CD4-positive, alpha-beta T cell (primary cell): Measurements from ENCODE around the gene PRSS27. TPM values are rescaled to one million over a fixed set of nuclear protein-coding genes. Genes with fewer than 3 reads are reported as not detected.

Experiments
- ATAC-seq: fragments of 200-7000 bp; cut with Tn5 transposase; one replicate; pipeline ENCODE4 v1.10.0; 2022; ENCODE audit warnings: mild to moderate bottlenecking; ENCODE audit not compliant: poor library complexity
- CTCF ChIA-PET: fragments of 350-600 bp; sonication (Branson Sonifier 250); formaldehyde crosslinking; loops from one replicate; lab custom pipeline; 2021; ENCODE audit warnings: antibody characterized with exemption, inconsistent platforms; lab: Charles Lee
- POLR2A ChIA-PET: fragments of 350-600 bp; sonication (Branson Sonifier 250); formaldehyde crosslinking; loops from one replicate; lab custom pipeline; 2021; ENCODE audit warnings: antibody characterized with exemption, inconsistent platforms; lab: Charles Lee
- DNase-seq, 14 experiments: peaks; one replicate each; pipeline ENCODE4 v3.0.0-alpha.2; 2013 to 2020; ENCODE audit warnings: mixed read lengths in 2 of 14
- H3K27ac ChIP-seq, 2 donors: one replicate each; pipeline versions ENCODE4 v1.5.1 to v1.7.0; 2013; ENCODE audit warnings: low read length in 2 of 2, low read depth in 1 of 2, mild to moderate bottlenecking in 1 of 2
- H3K27me3 ChIP-seq, 2 experiments: 1 replicate in 1 of 2; 2 replicates in 1 of 2; pipeline versions ENCODE4 v1.6.1 to v1.7.0; 2013; ENCODE audit warnings: low read length in 2 of 2, control low read depth in 1 of 2, mild to moderate bottlenecking in 1 of 2, moderate library complexity in 1 of 2; ENCODE audit not compliant: insufficient read depth in 2 of 2, control insufficient read depth in 1 of 2
- H3K36me3 ChIP-seq: one replicate; pipeline ENCODE4 v1.6.1; 2013; ENCODE audit warnings: low read length, control low read depth; ENCODE audit not compliant: insufficient read depth
- H3K4me1 ChIP-seq: one replicate; pipeline ENCODE4 v1.6.1; 2013; ENCODE audit warnings: low read length, control low read depth; ENCODE audit not compliant: insufficient read depth
- H3K4me3 ChIP-seq: one replicate; pipeline ENCODE4 v1.5.1; 2013; ENCODE audit warnings: mild to moderate bottlenecking, low read length, moderate library complexity
- H3K9me3 ChIP-seq, 2 experiments: 1 replicate in 1 of 2; 2 replicates in 1 of 2; pipeline versions ENCODE4 v1.6.1 to v1.7.0; 2013; ENCODE audit warnings: low read length in 2 of 2, mild to moderate bottlenecking in 2 of 2, control low read depth in 1 of 2, moderate library complexity in 1 of 2; ENCODE audit not compliant: control insufficient read depth in 1 of 2, insufficient read depth in 1 of 2
- H3K27ac Mint-ChIP-seq: one replicate; pipeline ENCODE4 v1.8.0; 2020; ENCODE audit warnings: mixed read lengths
- H3K27me3 Mint-ChIP-seq: one replicate; pipeline ENCODE4 v1.8.0; 2021; ENCODE audit warnings: mixed read lengths
- H3K36me3 Mint-ChIP-seq: one replicate; pipeline ENCODE4 v1.8.0; 2021; ENCODE audit warnings: low read depth, mixed read lengths
- H3K4me1 Mint-ChIP-seq: one replicate; pipeline ENCODE4 v1.8.0; 2021; ENCODE audit warnings: low read depth, mixed read lengths
- H3K4me3 Mint-ChIP-seq: one replicate; pipeline ENCODE4 v1.8.0; 2020; ENCODE audit warnings: mild to moderate bottlenecking, mixed read lengths
- H3K9me3 Mint-ChIP-seq: one replicate; pipeline ENCODE4 v1.8.0; 2020; ENCODE audit warnings: mixed read lengths
- intact Hi-C, 2 experiments: fragments of 100-400 bp; cut with DNase I in 1 of 2; cut with micrococcal nuclease in 1 of 2; formaldehyde crosslinking; loops; one replicate each; pipeline versions ENCODE4 v1.15.1 to v1.9.0; 2023 to 2025; cut with DNase I, micrococcal nuclease
- total RNA-seq, 174 experiments: library from RNA in 2 of 174; stranded (reverse) in 2 of 174; gene quantifications; one replicate each; pipeline ENCODE4 v1.2.3 and lab custom pipeline; 2021 to 2026
- TF ChIP-seq, protein P1 (sequence below): fragments of 200-600 bp; IDR thresholded peaks from one replicate; pipeline ENCODE4 v1.8.0; 2022; ENCODE audit warnings: antibody characterized with exemption, mild to moderate bottlenecking

PRSS27 gene
- total RNA-seq, 2 experiments from 2014 or later = 0.28 to 0.44 TPM

DNA sequence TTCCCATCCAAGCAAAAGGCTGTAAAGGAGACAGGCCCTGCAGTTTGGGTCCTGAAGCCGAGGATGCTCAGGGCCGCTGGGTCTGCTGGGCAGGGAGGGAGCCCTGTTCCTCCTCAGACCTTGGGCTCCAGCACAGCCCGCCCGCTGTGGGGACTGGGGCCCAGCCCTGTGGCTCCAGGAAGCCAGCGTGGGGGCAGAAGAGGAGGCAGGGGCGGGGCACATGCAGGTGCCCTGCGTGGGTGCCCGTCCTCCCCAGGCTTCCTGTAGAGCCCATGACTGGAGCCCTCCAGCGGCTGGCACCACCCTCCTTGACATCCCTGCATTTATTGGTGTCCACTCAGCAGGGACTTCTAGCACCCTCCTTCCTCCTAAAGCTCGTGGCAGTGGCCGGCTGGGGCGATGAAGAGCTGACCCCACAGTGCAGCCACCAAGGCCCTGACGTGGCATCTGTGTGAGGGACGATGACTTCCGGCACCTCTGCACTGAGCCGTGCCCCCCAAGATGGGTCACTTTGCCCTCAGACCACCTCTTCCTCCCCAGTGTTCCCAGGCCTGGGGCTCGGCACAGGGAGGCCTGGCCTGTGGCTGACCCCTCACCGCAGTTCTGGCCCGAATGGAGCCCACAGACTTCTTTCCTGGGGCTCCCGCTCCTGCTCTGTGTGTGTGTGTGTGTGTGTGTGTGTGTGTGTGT is 9.9 kb downstream of the PRSS27 start:
- no peak overlapping the region for H3K4me3 ChIP-seq
- no peak overlapping the region for H3K4me3 Mint-ChIP-seq
- no peaks in the 10 kb centered on the region for H3K27me3 ChIP-seq
- H3K27me3 Mint-ChIP-seq = no peaks in the 10 kb centered on the region
- ATAC-seq (no peak), DNase-seq (no peak)
- peaks cover 0 to 8% of the 10 kb centered on the region in 2 experiments for H3K9me3 ChIP-seq
- POLR2A ChIA-PET = no interaction called here
- peaks cover 32% of the 10 kb centered on the region for H3K36me3 ChIP-seq
- no peak overlapping the region for H3K27ac ChIP-seq
- peaks cover 11% of the 10 kb centered on the region for H3K36me3 Mint-ChIP-seq
- peaks cover 2% of the 10 kb centered on the region for H3K4me1 ChIP-seq
- no peak overlapping the region for H3K27ac Mint-ChIP-seq
- CTCF ChIA-PET = no interaction called here
- H3K4me1 Mint-ChIP-seq = no peaks in the 10 kb centered on the region
- no peaks in the 10 kb centered on the region for H3K9me3 Mint-ChIP-seq
- TF ChIP-seq, protein P1, sequence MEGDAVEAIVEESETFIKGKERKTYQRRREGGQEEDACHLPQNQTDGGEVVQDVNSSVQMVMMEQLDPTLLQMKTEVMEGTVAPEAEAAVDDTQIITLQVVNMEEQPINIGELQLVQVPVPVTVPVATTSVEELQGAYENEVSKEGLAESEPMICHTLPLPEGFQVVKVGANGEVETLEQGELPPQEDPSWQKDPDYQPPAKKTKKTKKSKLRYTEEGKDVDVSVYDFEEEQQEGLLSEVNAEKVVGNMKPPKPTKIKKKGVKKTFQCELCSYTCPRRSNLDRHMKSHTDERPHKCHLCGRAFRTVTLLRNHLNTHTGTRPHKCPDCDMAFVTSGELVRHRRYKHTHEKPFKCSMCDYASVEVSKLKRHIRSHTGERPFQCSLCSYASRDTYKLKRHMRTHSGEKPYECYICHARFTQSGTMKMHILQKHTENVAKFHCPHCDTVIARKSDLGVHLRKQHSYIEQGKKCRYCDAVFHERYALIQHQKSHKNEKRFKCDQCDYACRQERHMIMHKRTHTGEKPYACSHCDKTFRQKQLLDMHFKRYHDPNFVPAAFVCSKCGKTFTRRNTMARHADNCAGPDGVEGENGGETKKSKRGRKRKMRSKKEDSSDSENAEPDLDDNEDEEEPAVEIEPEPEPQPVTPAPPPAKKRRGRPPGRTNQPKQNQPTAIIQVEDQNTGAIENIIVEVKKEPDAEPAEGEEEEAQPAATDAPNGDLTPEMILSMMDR = no peak
- intact Hi-C loops = no loop called here

DNA sequence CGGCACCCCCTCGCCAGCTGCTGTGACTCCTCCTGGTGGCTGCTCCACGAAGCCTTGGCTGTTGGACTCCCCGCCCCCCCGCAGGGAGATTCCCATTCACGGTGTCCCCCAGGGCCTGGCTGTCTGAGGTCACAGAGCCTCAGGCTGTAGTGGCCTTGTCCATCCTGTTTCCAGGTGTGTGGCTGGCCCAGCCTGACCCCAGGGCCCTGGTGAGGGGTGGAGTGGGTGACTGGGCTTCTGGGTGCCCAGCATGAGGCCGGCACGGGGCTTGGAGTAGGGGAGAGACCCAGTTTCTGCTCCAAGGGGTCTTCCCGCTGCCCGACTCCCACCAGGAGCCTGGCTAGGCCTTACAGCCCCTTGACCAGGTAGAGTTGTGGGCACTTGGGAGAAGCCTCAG is 10.4 kb downstream of the PRSS27 start:
- Histone ChIP-seq H3K4me3 (no peak overlapping the region), H3K27ac (no peak overlapping the region), H3K9me3 (peaks cover 0 to 7% of the 10 kb centered on the region in 2 experiments), H3K27me3 (no peaks in the 10 kb centered on the region), H3K36me3 (peaks cover 38% of the 10 kb centered on the region), H3K4me1 (no peaks in the 10 kb centered on the region)
- H3K36me3 Mint-ChIP-seq = peaks cover 11% of the 10 kb centered on the region
- ChIA-PET POLR2A (no interaction called here), CTCF (no interaction called here)
- no peaks in the 10 kb centered on the region for H3K9me3 Mint-ChIP-seq
- ATAC-seq = no peak
- no peaks in the 10 kb centered on the region for H3K4me1 Mint-ChIP-seq
- no peaks in the 10 kb centered on the region for H3K27me3 Mint-ChIP-seq
- TF ChIP-seq, protein P1 = no peak
- no peak for DNase-seq
- no peak overlapping the region for H3K4me3 Mint-ChIP-seq
- H3K27ac Mint-ChIP-seq = no peak overlapping the region
- intact Hi-C loops = no loop called here

DNA sequence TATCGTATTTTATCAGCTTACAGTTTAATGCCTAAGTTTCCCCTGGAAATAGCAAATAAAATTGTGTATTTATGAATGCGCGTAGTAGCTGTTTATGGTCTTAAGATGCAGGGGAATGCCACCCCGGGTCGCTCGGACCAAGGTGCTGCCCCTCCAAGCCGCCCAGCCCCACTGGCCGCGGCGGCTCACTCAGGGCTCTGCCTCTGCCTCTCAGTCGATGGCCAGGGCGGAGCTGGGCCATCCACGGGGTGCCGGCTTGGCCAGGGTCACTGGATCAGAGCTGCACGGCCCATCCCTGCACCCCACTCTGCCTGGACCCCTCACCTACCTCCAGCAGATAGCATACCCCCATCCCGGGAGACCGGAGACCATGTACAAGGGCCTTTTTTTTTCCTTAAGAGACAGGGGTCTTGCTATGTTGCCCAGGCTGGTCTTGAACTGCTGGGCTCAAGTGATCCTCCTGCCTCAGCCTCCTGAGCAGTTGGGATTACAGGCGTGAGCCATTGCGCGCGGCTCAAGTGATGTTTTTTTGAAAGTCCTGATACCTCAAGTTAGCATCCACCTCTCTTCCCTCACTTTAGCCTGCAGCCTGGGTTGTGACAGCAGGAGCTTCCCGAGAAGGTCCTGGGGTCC is 11.0 kb downstream of the PRSS27 start:
- POLR2A ChIA-PET = no interaction called here
- Mint-ChIP-seq H3K27me3 (no peaks in the 10 kb centered on the region), H3K27ac (no peak overlapping the region), H3K9me3 (no peaks in the 10 kb centered on the region), H3K36me3 (peaks cover 15% of the 10 kb centered on the region), H3K4me3 (no peak overlapping the region), H3K4me1 (no peaks in the 10 kb centered on the region)
- intact Hi-C loops = no loop called here
- CTCF ChIA-PET = no interaction called here
- TF ChIP-seq, protein P1 = no peak
- Histone ChIP-seq H3K36me3 (peaks cover 43% of the 10 kb centered on the region), H3K27ac (no peak overlapping the region), H3K4me1 (no peaks in the 10 kb centered on the region), H3K4me3 (no peak overlapping the region), H3K9me3 (peaks cover 0 to 2% of the 10 kb centered on the region in 2 experiments), H3K27me3 (no peaks in the 10 kb centered on the region)
- DNase-seq (no peak), ATAC-seq (no peak)
